Muscle layer of duodenum (tissue), 2 donors: ENCODE data around the gene PAK5.

ENCODE experiments used
- H3K27ac ChIP-seq: one replicate; pipeline ENCODE4 v1.7.0; 2013; ENCODE audit warnings: mild to moderate bottlenecking, low read length
- H3K27me3 ChIP-seq: one replicate; pipeline ENCODE4 v1.7.0; 2013; ENCODE audit warnings: low read depth, mild to moderate bottlenecking, control low read depth, low read length
- H3K36me3 ChIP-seq, 2 donors: one replicate each; pipeline ENCODE4 v1.7.0; 2013; ENCODE audit warnings: low read length in 2 of 2, control low read depth in 1 of 2, mild to moderate bottlenecking in 1 of 2; ENCODE audit not compliant: insufficient read depth in 2 of 2, control insufficient read depth in 1 of 2
- H3K4me1 ChIP-seq, 2 donors: one replicate each; pipeline ENCODE4 v1.7.0; 2013; ENCODE audit warnings: low read length in 2 of 2, mild to moderate bottlenecking in 2 of 2, control low read depth in 1 of 2, moderate library complexity in 1 of 2; ENCODE audit not compliant: insufficient read depth in 2 of 2, control insufficient read depth in 1 of 2
- H3K4me3 ChIP-seq, 2 donors: one replicate each; pipeline ENCODE4 v1.7.0; 2013; ENCODE audit warnings: low read length in 2 of 2, low read depth in 1 of 2, mild to moderate bottlenecking in 1 of 2
- H3K9me3 ChIP-seq, 2 donors: one replicate each; pipeline ENCODE4 v1.7.0; 2013; ENCODE audit warnings: low read length in 2 of 2, control low read depth in 1 of 2, mild to moderate bottlenecking in 1 of 2; ENCODE audit not compliant: control insufficient read depth in 1 of 2
- donor health status: healthy.

Gene PAK5

DNA sequence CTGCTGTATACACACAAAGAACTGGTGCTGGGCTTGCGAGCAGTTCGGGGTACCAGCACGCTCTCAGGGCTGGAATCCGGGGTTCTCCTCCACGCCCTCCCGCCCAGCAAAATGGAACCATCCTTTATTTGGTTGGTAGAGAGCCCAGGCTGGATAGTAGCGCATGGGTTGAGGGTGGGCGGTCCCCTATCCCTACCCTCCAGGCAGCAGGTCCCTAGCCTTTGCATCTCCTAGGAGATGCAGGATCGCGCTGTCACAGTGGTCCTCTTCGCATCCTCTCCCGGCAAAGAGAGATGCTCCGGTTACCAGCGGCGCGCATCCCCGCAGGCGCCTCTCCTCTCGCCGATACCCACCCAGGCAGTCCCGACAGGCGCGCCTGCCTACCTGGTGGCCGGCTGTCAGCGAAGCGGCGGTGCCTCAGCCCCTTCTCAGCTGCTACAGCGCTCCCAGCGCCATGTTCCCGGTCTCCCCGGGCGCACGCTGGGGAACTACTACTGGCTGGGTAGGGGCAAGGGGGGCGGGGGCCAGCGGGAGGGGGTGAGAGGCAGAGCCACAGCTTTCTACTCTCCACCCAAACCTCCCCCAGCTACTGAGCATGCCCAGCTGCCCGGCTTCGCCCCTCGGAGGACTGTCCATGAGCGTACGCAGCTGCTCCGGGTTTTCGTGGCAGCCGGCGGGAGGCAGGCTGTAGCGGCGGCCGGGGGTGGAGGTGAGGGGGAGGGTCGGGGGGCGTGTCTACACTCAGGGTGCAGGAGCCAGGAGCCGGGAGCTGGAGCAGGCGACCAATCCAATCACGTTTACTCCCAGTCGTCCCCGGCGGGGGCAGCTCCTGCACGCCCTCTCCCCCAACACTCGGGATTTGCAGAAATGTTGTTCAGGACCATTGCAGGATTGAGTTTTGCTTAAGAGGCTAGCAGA lies at the start of gene PAK5:
TSS of gene PAK5 (minus strand) at position 699 of the 918 bp plus-strand sequence. CDS start 194,748 bp downstream, outside the sequence.
- H3K36me3 ChIP-seq, result no peaks in the 10 kb centered on the region
- H3K27ac ChIP-seq, result no peak within 1 kb of the TSS
- peak within 1 kb of the TSS in 1 of 2 donors; percentile 58 for H3K4me3 ChIP-seq
- H3K4me1 ChIP-seq, result peaks cover 0 to 9% of the 10 kb centered on the region in 2 donors
- peaks cover 16% of the 10 kb centered on the region for H3K27me3 ChIP-seq
- H3K9me3 ChIP-seq, result peaks cover 5 to 7% of the 10 kb centered on the region in 2 donors

DNA sequence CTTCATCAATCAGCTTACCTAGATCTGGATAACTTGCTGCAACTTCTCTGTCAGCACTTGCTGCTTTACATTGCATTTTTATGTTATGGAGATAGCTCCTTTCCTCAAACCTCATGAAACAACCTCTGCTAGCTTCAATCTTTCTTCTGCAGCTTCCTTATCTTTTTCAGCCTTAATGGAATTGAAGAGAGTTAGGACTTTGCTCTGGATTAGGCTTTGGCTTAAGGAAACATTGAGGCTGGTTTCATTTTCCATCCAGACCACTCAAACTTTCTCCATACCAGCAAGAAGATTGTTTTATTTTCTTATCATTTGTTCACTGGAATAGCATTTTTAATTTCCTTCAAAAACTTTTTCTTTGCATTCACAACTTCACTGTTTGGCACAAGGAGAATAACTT lies 48.8 kb upstream of the PAK5 start:
- Histone ChIP-seq H3K27ac (no peak overlapping the region), H3K4me3 (no peak overlapping the region), H3K36me3 (no peaks in the 10 kb centered on the region), H3K27me3 (no peaks in the 10 kb centered on the region), H3K9me3 (peaks cover 0 to 2% of the 10 kb centered on the region in 2 donors), H3K4me1 (no peaks in the 10 kb centered on the region)

DNA sequence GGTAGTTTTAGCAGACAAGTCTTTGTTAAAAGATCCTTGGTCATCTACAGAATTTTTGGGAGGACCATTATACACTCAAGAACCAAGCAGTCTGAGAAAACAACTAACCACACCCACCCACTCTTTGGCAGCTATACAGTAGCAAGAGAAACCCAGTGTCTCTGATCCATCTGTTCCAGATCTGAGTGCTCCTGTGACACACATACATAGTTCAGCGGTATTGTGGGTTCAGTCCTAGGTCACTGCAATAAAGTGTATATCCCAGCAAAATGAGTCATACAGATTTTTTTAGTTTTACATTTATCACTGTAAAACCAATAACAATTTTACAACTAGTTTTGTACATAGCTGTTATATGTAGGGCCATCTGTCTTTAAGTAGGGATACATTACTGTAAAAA lies 47.4 kb upstream of the PAK5 start:
- Histone ChIP-seq H3K9me3 (peaks cover 0 to 2% of the 10 kb centered on the region in 2 donors), H3K4me1 (no peaks in the 10 kb centered on the region), H3K4me3 (no peak overlapping the region), H3K27me3 (no peaks in the 10 kb centered on the region), H3K27ac (no peak overlapping the region), H3K36me3 (no peaks in the 10 kb centered on the region)

DNA sequence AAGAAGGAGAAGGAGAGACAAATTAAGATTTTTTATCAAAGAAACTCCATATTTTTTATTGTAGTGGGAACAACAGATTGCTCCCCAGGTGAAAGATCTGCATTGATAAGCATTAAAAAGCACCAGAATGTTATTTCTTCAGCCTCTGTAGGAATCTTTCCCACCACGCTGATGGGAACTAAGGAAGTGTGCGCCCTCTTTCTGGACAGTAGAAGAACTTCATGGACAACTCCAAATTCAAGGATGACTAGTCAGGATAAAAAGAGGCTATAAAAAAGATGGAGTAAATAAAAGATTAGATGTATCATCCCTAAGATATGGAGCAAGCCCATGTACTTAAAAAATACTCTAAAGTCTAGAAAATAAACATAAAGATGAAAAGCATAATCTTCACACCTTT lies 45.8 kb upstream of the PAK5 start:
- Histone ChIP-seq H3K27me3 (no peaks in the 10 kb centered on the region), H3K9me3 (no peaks in the 10 kb centered on the region), H3K36me3 (no peaks in the 10 kb centered on the region), H3K27ac (no peak overlapping the region), H3K4me1 (no peaks in the 10 kb centered on the region), H3K4me3 (no peak overlapping the region)

DNA sequence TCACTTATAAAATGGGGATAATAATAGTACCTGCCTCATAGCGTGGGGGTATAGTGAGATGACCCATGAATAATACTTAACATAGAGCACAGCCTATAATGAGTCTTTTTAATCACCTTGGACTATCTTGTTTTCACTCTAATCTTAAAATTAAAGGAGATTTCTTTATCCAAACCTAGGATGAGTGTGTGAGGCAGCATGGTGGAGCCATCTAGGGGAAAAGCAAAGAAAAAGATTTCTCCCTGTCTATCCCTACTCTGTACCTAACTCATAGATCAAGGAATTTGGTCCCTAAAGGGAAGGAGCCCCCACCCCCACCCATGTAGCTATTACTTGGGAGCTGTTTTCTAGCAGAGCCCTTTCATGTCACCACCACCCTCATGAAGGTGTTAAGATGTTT lies 45.2 kb upstream of the PAK5 start:
- Histone ChIP-seq H3K9me3 (no peaks in the 10 kb centered on the region), H3K27me3 (no peaks in the 10 kb centered on the region), H3K36me3 (no peaks in the 10 kb centered on the region), H3K4me1 (no peaks in the 10 kb centered on the region), H3K4me3 (no peak overlapping the region), H3K27ac (no peak overlapping the region)

DNA sequence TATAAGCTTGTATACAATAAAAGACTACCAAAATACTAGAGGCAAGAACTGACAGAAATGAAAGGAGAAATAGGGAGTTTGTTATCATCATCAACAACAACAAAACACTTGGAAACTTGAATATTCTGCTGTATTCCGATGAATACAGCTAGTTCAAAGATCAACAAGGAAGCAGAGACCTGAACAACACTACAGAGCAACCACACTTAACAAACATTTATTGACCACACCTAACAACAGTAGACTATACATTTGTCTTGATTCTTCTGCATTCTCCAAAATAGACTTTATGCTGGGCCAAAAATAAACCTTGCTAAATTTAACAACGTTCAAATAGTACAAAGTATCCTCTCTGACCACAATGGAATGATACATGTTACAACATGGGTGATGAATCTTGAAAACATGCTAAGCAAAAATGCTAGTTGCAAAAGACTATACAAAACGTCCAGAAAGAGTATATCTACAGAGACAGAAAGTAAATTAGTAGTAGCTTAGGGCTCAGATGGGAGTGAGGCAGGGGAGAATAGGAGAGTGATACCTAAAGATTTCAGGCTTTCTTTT lies 39.1 kb upstream of the PAK5 start:
- Histone ChIP-seq H3K36me3 (no peaks in the 10 kb centered on the region), H3K27me3 (no peaks in the 10 kb centered on the region), H3K4me1 (no peaks in the 10 kb centered on the region), H3K9me3 (no peaks in the 10 kb centered on the region), H3K27ac (no peak overlapping the region), H3K4me3 (no peak overlapping the region)

DNA sequence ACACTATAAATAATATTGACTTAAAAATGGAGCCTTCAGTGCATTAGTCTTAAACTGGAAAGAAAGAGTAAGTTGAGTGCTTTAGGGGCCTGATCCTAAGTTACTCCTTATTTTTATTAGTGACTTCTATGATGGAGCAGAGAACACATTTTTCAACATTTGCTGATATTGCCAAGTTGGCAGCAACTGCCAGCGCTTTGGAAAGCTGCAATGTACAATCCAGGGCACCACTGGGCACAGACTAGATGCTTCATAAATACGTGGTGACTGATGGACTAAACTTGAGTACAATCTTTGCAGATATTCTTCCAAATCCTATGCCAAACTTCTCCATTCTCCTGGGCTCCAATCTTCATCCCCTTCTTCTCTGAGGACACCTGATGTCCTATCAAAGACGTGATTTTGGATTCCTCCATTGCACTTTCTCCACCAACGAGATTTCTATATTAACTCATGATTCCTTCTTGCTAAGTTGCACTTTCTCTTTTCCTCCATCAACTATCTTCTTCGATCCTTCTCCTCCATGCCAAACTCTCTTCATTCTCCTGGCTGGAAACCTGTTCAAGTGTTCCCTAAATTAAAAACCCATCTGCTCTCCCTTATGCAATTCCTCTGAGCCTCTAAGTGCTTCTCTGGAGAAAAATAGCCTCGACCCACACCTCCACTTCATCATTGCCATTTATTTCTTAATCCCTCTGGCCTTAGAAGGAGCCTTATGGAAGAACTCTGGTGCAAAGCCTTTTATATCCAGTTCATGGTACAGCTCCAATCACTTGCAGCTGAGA lies 28.5 kb upstream of the PAK5 start:
- Histone ChIP-seq H3K36me3 (no peaks in the 10 kb centered on the region), H3K27me3 (no peaks in the 10 kb centered on the region), H3K4me1 (no peaks in the 10 kb centered on the region), H3K4me3 (no peak overlapping the region), H3K27ac (no peak overlapping the region), H3K9me3 (no peaks in the 10 kb centered on the region)

DNA sequence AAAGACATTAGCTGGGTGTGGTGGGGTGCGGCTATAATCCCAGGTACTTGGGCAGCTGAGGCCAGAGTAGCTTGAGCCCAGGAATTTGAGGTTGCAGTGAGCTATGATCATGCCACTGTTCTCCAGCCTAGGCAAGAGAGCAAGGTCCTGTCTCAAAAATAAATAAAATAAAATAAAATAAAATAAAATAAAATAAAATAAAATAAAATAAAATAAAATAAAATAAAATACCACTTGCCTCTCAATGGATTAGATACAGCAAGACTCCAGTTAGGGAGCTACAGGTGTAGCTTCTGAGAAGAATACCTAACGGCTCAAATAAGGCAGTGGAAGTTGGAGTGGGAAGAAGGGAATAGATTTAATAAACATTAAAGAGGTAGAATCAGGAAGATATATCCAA lies 13.7 kb upstream of the PAK5 start:
- no peaks in the 10 kb centered on the region for H3K9me3 ChIP-seq
- H3K27ac ChIP-seq, result no peak overlapping the region

DNA sequence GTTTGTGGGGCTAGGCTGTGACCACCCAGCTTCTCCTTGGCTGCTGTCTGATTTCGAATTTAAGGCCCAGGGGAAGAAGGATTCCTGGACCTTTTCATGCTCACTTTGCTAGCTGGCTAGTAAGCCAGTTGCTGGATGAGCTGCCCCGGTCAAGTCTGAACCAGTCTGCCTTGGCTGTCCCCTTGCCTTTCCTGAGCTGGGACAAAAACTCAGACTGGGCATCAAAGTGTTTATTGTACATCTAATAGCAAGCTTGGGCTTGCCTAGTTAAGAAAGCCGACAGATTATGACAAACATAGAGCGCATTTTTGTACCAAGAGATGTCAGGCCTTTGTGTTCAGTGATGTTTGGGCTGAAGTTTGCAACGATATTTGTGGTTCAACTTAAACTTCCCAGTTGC lies 750 bp upstream of the PAK5 start:
- Histone ChIP-seq H3K36me3 (no peaks in the 10 kb centered on the region), H3K4me3 (no peak overlapping the region), H3K9me3 (peaks cover 5 to 7% of the 10 kb centered on the region in 2 donors), H3K4me1 (peaks cover 0 to 9% of the 10 kb centered on the region in 2 donors), H3K27me3 (peaks cover 16% of the 10 kb centered on the region), H3K27ac (no peak overlapping the region)

More for the DNA sequence above, 13.7 kb upstream of the PAK5 start:
- no peaks in the 10 kb centered on the region for H3K36me3 ChIP-seq
- H3K27me3 ChIP-seq, result no peaks in the 10 kb centered on the region
- no peaks in the 10 kb centered on the region for H3K4me1 ChIP-seq
- no peak overlapping the region for H3K4me3 ChIP-seq

DNA sequence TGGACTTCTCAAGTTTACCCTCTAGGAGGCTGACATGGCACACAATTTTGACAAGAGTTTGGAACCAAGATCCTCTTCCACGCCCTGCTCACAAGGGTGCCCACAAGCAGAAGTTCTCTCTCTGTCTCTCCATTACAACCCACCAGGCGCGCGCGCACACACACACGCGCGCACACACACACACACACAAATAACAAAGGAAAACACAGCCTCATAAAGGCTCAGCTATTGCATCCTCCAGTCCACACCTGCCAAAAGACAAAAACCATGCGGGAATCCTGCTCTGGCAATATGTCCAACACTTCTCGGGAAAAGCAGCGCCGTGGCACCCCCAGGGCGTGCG lies 870 bp downstream of the PAK5 start:
- no peaks in the 10 kb centered on the region for H3K36me3 ChIP-seq
- H3K4me3 ChIP-seq, result peak overlapping the region in 1 of 2 donors; percentile 58
- peaks cover 16% of the 10 kb centered on the region for H3K27me3 ChIP-seq
- peaks cover 5 to 6% of the 10 kb centered on the region in 2 donors for H3K9me3 ChIP-seq
- H3K27ac ChIP-seq, result no peak overlapping the region
- peaks cover 0 to 9% of the 10 kb centered on the region in 2 donors for H3K4me1 ChIP-seq

DNA sequence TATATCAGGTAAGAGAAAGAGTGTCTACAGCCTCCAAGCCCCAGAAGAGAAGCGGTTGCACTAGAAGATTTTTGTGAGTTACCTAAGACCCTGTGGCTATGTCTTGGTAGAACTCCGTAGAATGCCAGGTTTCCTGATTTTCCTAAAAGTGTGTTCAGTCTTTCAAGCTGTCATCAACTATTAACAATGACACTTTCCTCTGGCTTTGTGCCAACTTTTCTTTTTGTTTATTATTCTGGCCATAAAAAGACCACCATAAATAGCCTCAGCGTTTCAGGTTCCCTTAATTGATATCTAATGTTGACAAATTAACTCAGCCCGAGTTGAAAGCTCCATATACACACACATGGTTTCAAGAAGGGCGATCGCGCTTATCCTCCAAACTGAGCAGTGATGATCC lies 1.2 kb downstream of the PAK5 start:
- no peak overlapping the region for H3K27ac ChIP-seq
- peaks cover 16% of the 10 kb centered on the region for H3K27me3 ChIP-seq
- H3K9me3 ChIP-seq, result peaks cover 3 to 5% of the 10 kb centered on the region in 2 donors

More for the DNA sequence above, 1.2 kb downstream of the PAK5 start:
- Histone ChIP-seq H3K4me1 (peaks cover 0 to 9% of the 10 kb centered on the region in 2 donors), H3K4me3 (no peak overlapping the region), H3K36me3 (no peaks in the 10 kb centered on the region)
